Measurements from ENCODE around the gene LAMA3.

The LAMA3 gene

DNA sequence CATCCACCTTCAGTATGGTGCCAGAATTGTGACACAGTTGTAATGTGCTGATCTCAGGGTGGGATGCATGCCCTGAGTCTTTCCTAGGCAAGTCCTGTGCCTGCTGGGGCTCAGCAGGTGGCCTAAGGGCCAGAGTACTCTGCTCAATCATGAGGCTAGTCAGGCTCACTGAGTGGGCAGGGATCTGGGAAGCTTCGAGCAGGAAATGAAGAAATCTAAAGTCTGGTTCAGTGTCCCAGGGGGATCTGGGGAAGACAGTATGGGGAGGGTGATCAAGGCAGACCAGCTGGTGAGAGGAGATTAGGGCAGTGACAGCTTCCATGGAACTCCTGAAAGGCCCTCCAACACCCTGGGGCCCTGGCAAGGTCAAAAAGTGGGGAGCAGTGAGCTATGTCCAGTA is 17.7 kb upstream of the LAMA3 start:
- no peak for DNase-seq

DNA sequence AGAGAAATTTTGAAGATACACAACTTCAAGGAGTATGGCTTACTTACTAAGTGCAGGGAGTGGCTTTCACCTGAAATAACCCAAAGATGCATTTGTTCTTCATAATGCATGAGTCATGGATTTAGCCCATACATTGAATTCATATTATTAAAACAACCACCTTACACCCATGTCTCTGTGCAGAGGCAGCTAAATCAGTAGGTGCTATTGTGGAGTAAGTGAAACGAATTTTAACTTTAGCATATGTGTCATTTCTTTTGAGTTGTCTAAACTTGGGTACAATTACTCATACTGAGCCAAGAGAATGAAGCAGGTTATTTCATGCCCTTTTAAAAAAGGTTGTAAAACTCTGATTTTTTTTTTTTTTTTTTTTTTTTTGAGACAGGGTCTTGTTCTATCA is 15.5 kb upstream of the LAMA3 start:
- no peak for DNase-seq

DNA sequence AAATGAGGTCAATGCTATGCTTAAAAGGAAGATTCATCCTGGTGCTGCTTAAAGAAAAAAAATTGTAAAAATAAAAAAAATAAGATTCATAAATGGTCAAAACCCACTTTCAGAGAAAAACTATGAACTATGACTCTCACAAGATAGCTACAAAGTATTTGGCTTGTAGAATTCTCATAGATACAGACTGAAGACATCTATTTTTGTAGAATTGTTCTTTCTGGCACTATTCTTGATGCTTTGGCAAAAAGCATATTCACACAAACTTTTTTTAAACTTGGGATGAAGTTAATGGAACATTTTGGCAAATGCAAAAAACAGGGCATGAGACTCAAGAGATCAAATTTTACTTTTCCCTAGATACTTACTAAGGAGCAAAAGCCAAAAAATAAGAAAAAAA is 14.0 kb upstream of the LAMA3 start:
- DNase-seq = no peak

DNA sequence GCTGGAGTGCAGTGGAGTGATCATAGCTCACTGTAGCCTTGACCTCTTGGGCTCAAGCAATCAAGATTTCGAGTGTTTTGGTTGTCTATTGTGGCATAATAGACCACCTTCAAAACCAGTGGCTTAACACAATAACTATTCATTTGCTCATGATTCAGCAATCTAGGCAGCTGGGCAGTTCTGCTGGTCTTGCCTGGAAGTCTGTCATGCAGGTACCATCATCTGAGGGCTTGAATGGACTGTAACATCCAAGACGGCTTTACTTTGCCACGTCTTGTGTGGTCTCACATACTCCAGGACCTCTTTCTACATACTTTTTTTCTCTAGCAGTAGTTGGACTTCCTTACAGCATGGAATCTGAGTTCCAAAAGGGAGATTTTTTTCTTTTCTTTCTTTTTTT is 13.4 kb upstream of the LAMA3 start:
- DNase-seq = no peak

DNA sequence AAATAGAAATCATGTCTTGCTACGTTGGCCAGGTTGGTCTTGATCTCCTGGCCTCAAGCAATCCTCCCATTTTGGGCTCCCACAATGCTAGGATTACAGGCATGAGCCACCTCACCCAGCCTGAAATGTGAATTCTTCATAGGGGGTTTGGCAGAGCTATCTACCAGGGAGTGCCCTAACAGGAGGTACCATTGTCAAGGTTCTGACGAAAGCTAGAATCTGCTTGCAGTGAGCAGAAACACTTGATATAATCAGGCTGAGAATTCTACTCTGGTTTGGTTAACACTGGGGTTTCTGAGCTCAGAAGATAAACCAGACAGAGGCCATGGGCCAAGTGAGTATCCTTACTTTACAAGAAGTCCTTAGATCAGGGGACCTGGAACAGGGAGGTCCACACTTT is 7.2 kb upstream of the LAMA3 start:
- no peak for DNase-seq

DNA sequence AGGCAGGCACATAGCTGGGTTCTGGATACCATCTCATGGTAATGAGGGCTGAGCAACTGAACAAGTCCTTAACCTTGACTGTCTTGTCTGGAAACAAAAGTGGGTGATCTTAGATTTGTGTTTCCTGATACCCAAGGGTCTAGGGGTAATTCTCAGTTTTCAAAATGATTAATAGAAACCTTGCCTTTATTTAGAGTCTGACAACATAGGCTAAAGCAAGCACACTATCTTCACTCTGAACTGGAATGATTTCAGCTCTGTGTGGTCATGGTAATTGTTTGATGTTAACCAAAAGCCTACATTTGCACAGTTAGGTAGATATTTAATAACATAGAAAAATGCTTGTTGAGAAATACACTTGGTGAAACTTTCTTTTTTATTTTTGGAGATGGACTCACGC is 6.8 kb upstream of the LAMA3 start:
- DNase-seq = no peak

DNA sequence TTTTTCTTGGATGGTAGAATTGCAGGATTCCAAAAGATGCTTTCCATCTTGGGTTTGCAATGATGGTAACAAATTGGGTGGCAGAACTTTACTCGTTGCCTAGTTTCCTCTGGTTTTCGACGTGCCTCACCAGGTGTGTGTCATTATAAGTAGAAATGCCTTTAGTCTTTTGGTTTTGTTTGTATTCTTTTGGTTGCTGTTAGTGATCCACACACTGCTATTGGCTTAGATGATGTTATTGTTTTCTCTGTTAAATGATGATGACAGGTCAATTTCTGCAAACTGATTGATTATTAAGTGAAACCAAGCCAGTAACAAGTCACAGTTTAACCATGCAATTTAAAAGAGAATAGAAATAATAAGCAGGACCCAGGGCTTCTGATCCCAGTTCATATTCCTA is 6.1 kb upstream of the LAMA3 start:
- no peak for DNase-seq

DNA sequence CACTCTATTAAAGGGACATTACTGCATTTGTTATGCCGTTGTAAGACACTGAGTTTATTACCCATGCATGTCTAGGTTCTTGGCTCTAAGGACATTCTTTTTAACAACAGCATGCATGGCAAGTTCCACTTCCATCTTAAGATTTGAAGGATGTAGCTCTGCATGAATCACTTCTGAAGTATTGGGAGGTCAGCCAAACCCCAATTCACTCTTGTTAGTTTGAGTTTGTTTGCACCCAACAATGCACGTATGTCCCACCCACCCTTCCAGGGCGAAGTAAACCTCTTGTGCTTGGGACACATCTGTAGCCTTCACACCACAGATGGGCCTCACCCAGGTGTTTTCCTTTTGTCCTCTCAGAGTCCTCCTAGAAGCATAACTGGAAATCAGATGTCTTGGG is 5.6 kb upstream of the LAMA3 start:
- no peak for DNase-seq

DNA sequence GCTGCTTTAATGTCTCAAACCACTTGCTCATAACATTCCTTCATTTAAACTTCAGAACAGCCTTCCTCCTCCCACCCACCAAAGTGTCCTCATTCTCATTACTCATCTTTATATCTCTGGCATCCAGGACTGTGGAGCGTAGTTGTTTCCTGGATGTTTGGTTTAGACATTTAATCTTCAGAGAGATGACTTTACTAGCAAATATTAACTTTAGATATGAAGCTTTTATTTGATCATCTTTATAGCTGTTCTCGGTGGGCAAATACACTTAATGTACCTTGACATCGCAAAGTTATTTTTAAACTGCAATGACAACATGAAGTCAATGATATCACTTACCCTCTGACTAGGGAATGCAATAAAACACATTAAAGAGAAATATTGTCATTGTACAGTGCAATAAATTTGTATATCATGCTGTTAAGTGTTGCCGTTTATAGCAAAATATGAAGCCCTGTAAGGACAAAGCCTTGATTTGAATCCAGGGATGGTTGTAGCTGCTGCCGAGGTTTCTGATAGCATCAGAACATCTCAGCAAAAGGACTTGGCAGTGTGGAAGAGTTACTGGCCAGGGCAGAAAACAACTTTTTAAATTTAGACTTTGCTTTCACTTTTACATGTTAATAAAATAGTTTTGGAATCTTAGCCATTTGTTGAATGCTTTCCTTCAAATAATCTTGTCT is 4.6 kb upstream of the LAMA3 start:
- DNase-seq = no peak

DNA sequence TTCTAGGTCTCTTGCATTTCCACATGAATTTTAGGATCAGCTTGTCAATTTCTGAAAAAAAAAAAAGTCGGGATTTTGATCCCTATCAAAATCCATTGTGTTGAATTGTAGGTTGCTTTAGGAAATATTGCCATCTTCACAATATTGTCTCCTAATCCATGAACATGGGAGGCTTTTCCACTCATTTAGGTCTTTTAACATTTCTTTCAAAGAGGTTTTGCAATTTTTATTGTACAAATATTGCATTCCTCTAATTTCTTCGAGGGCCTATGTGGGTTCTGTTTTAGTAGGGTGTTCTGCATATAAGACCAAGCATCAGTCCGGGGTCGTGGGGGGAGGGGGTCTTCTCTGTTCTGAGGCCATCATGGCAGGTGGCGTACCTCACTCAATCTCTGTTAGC is 725 bp upstream of the LAMA3 start:
- DNase-seq = no peak

DNA sequence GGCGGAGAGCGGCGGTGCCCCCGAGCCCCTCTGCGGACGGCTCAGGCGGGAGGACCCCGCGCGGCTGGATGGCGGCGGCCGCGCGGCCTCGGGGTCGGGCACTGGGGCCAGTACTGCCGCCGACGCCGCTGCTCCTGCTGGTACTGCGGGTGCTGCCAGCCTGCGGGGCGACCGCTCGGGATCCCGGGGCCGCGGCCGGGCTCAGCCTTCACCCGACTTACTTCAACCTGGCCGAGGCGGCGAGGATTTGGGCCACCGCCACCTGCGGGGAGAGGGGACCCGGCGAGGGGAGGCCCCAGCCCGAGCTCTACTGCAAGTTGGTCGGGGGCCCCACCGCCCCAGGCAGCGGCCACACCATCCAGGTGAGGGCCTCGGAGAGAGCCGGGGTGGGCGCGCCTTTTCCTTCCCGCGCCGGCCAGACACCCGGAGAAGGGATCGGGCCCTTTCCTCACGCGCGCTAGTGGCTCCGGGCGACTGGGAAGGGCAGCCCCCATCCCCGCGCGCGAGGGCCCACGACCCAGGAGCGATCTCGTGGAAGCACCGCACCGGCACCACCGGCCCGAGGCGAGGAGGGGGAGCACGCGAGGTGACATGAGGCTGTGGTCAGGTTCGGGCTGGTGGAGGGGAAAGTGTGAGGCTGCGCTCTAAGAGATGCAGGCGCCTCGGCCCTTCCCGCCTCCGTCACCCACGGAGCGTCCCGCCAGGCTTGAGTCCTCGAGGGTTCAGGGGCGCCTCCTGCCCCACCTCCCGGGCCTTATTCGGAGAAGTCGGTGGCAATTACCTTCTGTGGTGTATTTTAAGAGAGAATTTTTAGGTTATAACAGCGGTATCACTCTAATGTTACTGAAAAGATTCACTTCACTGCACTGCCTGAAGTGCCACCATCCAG is 607 bp downstream of the LAMA3 start:
- DNase-seq = peak; percentile 3 to 4

DNA sequence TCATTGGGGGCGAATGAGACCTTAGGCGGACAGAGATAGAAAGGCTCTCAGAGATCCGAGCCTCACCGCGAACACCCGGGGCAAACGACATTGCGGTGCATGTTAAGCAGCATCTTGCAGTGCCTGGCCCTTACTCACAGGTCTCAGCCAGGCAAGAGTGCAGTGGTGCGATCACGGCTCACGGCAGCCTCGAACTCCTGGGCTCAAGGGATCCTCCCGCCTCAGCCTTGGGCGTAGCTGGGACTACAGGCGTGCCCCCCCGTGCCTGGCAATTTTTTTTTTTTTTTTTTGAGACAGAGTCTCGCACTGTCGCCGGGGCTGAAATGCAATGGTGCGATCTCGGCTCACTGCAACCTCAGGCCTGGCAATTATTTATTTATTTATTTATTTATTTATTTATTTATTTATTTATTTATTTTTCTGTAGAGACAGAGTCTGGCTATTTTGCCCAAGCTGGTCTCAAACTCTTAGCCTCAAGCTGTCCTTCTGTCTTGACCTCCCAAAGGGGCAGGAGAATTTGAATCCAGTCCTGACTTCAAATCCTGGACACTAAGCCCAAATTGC is 1.3 kb downstream of the LAMA3 start:
- no peak for DNase-seq

DNA sequence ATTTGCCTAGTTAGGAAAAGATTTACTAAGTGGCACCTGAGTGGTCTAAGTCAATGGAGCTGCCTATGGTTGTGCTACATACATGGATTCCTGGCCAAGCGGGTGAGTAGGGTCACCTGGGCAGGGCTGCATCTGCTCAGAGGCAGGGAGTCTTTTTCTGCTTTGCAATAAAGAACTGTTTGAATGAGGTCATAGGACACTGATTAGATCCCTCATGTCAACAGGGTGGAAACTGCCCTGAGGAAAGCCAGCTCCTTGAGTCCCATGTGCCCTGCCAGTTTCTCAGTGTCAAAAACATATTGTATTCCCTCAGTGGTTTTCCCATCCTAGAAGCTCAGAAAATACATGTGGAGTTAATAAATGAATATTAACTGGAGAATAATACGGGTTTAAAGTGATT is 4.6 kb downstream of the LAMA3 start:
- no peak for DNase-seq

DNA sequence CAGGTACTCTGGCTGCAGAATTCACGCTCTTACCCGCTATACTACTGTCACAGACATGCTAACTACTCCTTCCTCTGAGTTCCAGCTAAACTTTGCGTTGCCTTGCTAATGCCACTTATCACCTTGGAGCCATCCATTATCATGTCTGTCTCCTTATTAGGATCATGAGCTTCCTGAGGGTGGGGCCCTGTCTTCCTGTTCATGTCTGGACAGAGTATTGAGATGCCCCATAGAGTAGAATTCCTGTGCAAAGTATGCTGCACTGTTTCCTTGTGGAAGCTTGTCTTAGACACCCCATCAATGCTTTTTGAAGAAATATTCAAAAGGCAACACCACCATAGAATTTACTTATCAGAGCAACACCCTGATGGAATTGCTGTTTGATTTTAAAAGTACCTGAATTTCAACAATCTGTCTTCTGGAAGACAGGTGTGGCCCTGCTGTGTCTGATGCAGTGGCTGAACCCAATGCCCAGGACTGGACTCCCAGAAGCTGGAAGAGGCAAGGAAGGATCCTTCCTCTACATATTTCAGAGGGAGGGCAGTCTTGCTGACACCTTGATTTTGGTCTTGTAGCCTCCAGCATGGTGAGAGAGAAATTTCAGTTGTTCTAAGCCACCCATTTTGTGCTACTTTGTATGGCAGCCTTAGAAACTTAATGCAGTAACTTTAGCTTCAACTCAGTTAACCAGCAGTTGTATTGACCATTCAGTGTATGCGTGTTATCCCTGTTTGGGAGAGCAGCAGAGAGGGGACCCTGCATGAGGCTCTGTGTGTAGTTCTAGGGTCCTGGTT is 5.6 kb downstream of the LAMA3 start:
- DNase-seq = no peak

DNA sequence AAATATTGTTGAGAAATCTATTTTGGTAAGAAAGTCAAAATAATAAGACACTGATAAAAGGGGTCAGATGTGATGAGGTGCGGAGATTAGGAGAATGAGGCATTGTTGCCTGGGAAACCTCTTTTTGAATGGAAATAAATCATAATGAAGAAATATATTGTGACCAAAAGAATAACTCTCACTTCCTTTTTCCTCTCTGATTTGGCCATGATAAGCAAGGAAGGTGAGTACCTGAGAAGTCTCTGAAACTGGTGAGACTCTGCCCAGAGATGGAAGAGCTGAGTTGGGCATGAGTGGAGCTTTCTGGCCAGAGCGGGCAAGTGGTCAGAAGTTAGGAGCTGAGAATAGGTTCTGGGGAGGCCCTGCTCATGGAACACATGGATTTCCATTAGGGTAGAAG is 11.8 kb downstream of the LAMA3 start:
- no peak for DNase-seq

DNA sequence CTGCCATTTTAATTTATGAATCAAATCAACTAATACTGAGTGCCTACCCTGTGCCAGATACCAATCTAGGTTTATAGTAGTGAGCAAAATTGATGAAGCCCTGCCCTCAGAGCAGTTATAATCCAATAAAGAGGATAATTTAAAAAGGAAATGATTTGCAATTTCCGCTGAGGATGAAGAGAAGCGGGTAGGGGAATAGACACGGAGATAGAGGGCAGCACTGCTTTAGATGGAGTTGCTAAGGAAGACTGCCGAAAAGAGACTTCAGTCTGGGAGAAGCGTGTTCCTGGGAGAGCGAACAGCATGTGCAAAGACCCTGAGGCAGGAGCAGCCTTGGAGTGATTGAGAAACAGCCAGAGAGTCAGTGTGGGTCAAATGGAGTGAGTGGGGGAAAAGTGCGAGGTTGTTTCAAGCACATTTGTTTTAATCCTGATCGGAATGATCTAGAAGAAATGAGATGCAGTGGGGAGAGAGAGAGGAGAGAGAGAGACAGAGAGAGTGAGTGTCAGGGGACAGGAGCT is 12.4 kb downstream of the LAMA3 start:
- no peak for DNase-seq

DNA sequence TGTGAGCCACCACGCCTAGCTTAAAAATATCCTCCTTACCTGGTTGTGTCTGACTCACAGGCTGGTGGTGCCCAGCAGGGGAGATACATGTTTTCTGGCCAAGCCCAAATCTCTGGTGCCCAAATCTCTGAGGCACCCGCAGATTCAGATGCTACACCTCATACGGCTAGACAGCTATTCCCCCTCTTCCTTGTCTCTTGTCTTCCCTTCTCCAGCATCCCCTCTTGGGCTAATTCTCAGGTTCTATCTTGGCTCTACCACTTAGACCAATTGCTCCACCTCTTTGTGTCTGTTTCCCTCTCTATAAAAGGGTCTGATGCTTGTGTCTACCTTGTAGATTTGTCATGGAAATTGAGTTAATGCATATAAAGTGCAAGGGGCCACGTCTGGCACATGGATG is 13.4 kb downstream of the LAMA3 start:
- no peak for DNase-seq

DNA sequence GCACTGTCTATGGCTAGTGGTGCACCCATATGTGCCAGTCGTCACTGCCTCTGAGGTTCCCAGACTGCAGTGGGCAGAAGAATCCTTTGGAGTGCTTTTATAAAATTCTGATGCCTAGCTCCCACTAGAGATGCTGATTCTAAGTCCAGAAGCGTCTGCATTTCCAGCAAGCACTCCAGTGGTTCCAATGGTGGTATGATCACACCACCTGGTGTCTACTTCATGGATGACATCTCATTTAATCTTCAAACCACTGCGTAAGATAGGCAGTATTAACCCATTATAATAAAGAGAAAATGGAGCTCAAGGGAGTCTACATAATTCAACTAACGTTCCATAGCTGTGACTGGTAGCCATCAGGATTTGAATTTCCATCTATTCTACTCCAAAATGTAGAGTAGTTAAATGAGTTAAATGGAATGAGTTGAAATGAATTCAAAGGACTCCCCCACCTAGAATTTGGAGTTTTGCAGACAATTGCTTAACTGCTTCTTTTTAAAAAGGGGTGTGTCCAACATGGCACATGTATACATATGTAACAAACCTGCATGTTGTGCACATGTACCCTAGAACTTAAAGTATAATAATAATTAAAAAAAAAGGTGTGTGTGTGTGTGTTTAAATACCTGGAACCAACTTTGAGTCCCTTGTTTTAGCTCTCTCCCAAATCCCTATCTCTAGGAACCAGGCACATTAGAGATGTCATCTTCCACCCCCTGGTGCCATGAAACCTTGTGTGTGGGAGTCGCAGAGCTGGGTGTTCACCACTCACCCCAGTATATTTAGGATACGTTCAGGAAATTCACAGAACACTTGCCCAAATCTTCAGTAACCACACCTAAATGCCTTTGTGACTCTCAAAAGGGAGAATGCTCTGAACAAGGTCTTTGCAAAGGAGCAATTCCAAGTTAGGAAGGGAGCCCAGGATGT is 14.1 kb downstream of the LAMA3 start:
- peak; percentile 14 for DNase-seq

DNA sequence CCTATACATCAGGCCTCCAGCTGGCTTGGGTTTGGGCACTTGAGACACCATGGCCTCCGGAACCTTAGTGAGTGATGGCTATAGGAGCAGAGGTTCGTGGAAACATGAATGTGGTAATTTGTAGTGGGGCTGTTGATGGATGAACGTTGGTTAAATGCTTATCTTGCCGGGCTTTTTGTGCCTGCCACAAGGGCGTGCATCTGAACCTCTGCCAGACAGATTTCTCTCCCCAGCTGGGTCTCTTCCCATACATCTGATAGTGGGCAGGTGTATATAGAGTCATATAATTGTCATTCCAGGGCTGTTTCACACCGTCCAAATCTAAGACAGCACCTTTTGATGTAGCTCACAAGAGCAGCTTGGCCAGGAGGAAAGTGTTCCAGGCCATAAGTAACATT is 14.7 kb downstream of the LAMA3 start:
- DNase-seq = no peak

DNA sequence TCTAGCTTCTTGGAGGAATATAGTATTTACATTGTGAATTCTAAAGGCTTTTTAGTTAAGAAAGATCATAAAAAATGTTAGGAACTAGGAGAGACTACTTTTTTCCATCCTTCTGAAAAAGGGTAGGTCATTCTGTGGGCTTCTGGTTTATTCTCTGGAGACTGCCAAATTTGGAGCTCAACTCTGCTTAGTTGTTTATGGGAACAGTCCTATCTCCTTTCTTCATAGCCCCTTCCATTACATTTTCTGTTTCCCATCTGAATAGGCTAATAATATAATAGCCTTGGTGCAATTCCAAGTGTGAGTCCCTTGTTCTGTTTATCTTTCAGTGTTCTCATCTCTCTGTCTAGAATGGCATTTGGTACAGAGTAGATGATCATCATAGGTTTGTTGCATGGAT is 15.6 kb downstream of the LAMA3 start:
- no peak for DNase-seq

DNA sequence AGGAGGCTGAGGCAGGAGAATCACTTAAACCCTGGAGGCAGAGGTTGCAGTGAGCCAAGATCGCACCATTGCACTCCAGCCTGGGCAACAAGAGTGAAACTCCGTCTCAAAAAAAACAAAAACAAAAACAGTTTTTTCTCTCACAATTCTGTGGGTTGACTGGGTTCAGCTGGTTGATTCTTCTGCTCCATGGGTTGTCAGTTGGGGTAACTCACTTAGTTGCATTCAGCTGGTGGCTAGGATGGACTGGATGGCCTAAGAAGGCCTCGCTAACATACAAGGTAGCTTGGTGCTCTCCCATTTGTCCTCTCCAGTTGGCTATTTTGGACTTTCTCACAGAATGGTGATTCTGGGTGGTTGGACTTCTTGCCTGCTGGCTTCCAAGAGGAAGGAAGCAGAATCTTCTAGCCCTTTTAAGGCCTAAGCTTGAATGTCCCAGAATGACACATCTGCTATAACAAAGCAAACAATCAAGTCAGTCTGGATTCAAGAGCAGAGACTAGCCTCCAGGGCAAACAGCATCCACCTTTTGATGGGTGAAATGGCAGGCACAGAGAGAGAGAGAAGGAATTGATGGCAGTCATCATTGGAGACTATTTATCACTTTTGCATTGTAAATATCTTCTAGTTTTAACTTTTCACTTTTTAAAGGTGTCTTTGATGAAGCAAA is 17.9 kb downstream of the LAMA3 start:
- DNase-seq = no peak

Measured in activated CD4-positive, alpha-beta T cell treated with anti-CD3 and anti-CD28 coated beads for 4 hours (primary cell).